Pancreas (tissue), 10 donors: Measurements from ENCODE around the gene MAD1L1. TPM values are rescaled to one million over a fixed set of nuclear protein-coding genes. Genes with fewer than 3 reads are reported as not detected.

Experiments
- ATAC-seq, 4 donors: fragments of 200-7000 bp; cut with Tn5 transposase; one replicate each; pipeline versions ENCODE4 v1.8.0 to v1.9.1; 2020; ENCODE audit warnings: mild to moderate bottlenecking in 4 of 4, moderate library complexity in 4 of 4
- DNase-seq, 6 donors: peaks; one replicate each; pipeline ENCODE4 v3.0.0-alpha.2; 2020
- FAIRE-seq: peaks from 2 replicates; lab custom pipeline; 2012; peaks lifted over from hg19 to GRCh38; lab: Jason Lieb, UNC
- H3K27ac ChIP-seq, 4 donors: fragments of 200-600 bp; sonication (generic); 1 replicate in 3 of 4; 2 replicates in 1 of 4; pipeline versions ENCODE4 v1.5.0 to v1.8.0; 2020
- H3K27me3 ChIP-seq, 4 donors: fragments of 200-600 bp; one replicate each; pipeline ENCODE4 v1.8.0; 2021
- H3K36me3 ChIP-seq, 3 donors: fragments of 200-600 bp; sonication (generic) in 1 of 3; one replicate each; pipeline versions ENCODE4 v1.5.0 to v1.8.0; 2020 to 2021
- H3K4me1 ChIP-seq, 3 donors: fragments of 200-600 bp; one replicate each; pipeline ENCODE4 v1.8.0; 2021
- H3K4me3 ChIP-seq, 4 donors: fragments of 200-600 bp; sonication (generic) in 2 of 4; one replicate each; pipeline versions ENCODE4 v1.5.0 to v1.8.0; 2020 to 2021
- H3K9me3 ChIP-seq, 4 donors: fragments of 200-600 bp; one replicate each; pipeline ENCODE4 v1.8.0; 2021
- CTCF ChIP-seq, 4 donors: fragments of 200-600 bp; sonication (generic) in 3 of 4; IDR thresholded peaks; one replicate each; pipeline versions ENCODE4 v1.5.0 to v1.8.0; 2021; ENCODE audit warnings: antibody characterized with exemption in 4 of 4
- WGBS, 2 donors: extraction: QIAGEN DNeasy Blood & Tissue Kit; methylation state at CpG; one replicate each; pipeline ENCODE4 v1.1.7; 2013; 5-methylcytosine and 5-hydroxymethylcytosine counted together
- intact Hi-C, 3 donors: fragments of 100-400 bp; cut with DNase I; formaldehyde crosslinking; loops; one replicate each; pipeline versions ENCODE4 v1.11.1 to v1.14.2; 2022
- polyA plus RNA-seq, 2 donors: library from polyadenylated mRNA; stranded (reverse); fragments of 200-250 nt; gene quantifications; one replicate each; pipeline ENCODE4 v1.2.3, GENCODE V29; 2013
- total RNA-seq, 6 donors: library from RNA; stranded (reverse); fragmentation: NEBNext Ultra II Directional in 4 of 6; extraction: Animal tissue kit (Norgen Biotek cat#: 25700) in 4 of 6; gene quantifications; one replicate each; pipeline versions ENCODE4 v1.2.1 to v1.2.4, GENCODE V29; 2021 to 2023
- donor health status: healthy with polysubstance abuse.
- donor health status: DM: no; HTN: no; CAD: no; lungs with moderate emphysema.
- donor health status: DM: no; HTN: no; CAD: no.
- donor health status: control.
- donor health status: control.
- donor health status: Bipolar disorder and iron deficiency.
- donor health status: DM: yes; HTN: yes; CAD: no.
- donor health status: DM: no; HTN: no; CAD: no.
- donor health status: DM: no; HTN: no; CAD: no.
- donor health status: DM: yes; HTN: yes; CAD: no.

The MAD1L1 gene
- total and polyA plus RNA-seq, 8 donors = 9.8 to 28.2 (median 11.9) TPM

GRCh38 chr7:2256306-2257045, 23.7 kb upstream of the MAD1L1 start:
- FAIRE-seq = no peak
- WGBS, 2 donors = 93% methylated on average over 42 to 44 of the region's 44 CpGs
- no peaks in the 10 kb centered on the region for H3K27me3 ChIP-seq
- DNase-seq = no peak
- H3K36me3 ChIP-seq = no peaks in the 10 kb centered on the region
- H3K9me3 ChIP-seq = no peaks in the 10 kb centered on the region
- H3K4me3 ChIP-seq = no peak overlapping the region
- no peak for ATAC-seq
- H3K27ac ChIP-seq = no peak overlapping the region
- intact Hi-C loops = loop anchor here in 1 of 3 donors (10.0 kb wide), 1 partner anchor 88 kb away; no protein-coding TSS in a partner anchor
- H3K4me1 ChIP-seq = no peaks in the 10 kb centered on the region
- no peak for TF ChIP-seq CTCF (IDR thresholded peaks at IDR 0.05)

- no peaks in the 10 kb centered on the region for H3K27me3 ChIP-seq
- no peaks in the 10 kb centered on the region for H3K4me1 ChIP-seq
- FAIRE-seq (no peak), DNase-seq (no peak), ATAC-seq (no peak)
- H3K9me3 ChIP-seq = no peaks in the 10 kb centered on the region
- intact Hi-C loops = loop anchor here in 1 of 3 donors (10.0 kb wide), 1 partner anchor 89 kb away; no protein-coding TSS in a partner anchor
- TF ChIP-seq CTCF (IDR thresholded peaks at IDR 0.05) = no peak
- H3K27ac ChIP-seq = no peak overlapping the region
- no peak overlapping the region for H3K4me3 ChIP-seq
- no peaks in the 10 kb centered on the region for H3K36me3 ChIP-seq
- 90 to 91% methylated on average over 33 of the region's 33 CpGs for WGBS, 2 donors
These were observed 22.7 kb upstream of the MAD1L1 start for GRCh38 chr7:2255145-2256139.

- Histone ChIP-seq H3K4me3 (no peak overlapping the region), H3K4me1 (no peaks in the 10 kb centered on the region), H3K36me3 (no peaks in the 10 kb centered on the region), H3K9me3 (no peaks in the 10 kb centered on the region), H3K27me3 (no peaks in the 10 kb centered on the region), H3K27ac (no peak overlapping the region)
- WGBS, 2 donors = 92 to 94% methylated on average over 31 of the region's 31 CpGs
- no peak for TF ChIP-seq CTCF (IDR thresholded peaks at IDR 0.05)
- FAIRE-seq (no peak), DNase-seq (no peak), ATAC-seq (no peak)
- intact Hi-C loops = loop anchor here in 1 of 3 donors (10.0 kb wide), 1 partner anchor 90 kb away; no protein-coding TSS in a partner anchor
These were observed 21.8 kb upstream of the MAD1L1 start for GRCh38 chr7:2254429-2255144.

DNA sequence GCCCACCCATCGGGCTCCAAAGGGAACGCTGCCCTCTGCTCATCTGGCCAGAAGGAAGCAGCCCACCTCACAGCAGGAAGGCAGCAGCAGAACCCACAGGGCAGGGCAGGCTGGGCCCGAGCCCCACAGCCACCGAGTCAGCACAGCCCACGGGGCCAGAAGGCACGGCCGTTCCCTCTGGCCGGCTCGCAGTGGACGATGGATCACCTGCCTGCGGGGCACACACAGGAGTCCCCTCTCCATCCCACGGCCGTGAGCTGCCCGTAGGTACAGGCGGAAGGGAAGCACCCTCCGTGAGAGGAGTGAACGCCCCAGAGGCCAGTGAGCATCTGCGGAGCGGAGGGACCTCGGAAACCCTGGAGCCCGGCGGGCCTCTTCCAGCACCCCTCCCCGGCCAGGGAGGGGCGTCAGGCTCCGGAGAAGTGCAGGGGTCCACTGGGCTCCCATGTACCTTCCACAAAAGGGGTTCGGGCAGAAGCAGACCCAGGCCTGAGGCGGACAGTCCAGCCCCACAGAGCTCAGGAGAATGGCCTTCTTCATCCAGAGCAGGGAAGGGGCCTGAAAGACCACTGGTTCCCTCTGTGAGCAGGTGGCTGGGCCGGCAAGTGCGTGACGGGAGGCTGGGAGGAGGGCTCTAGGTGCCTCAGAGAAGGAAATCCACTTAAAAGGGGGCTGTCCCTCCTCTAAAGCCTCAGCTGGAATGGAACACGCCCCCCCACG, 20.9 kb upstream of the MAD1L1 start:
- DNase-seq (no peak), ATAC-seq (no peak), FAIRE-seq (no peak)
- intact Hi-C loops = loop anchor here in 1 of 3 donors (10.0 kb wide), 1 partner anchor 91 kb away; no protein-coding TSS in a partner anchor
- no peak for TF ChIP-seq CTCF (IDR thresholded peaks at IDR 0.05)
- no peaks in the 10 kb centered on the region for H3K36me3 ChIP-seq
- no peaks in the 10 kb centered on the region for H3K9me3 ChIP-seq
- no peak overlapping the region for H3K27ac ChIP-seq
- no peak overlapping the region for H3K4me3 ChIP-seq
- no peaks in the 10 kb centered on the region for H3K4me1 ChIP-seq
- 93 to 94% methylated on average over 32 of the region's 32 CpGs for WGBS, 2 donors
- no peaks in the 10 kb centered on the region for H3K27me3 ChIP-seq
